HG02885 (cell line): ENCODE results near the gene GMPPA.

Experiments used
- ATAC-seq: cut with Tn5 transposase; IDR thresholded peaks from one replicate; pipeline ENCODE4 v1.9.1; 2021; ENCODE audit warnings: mild to moderate bottlenecking; ENCODE audit not compliant: unreplicated experiment, poor library complexity

Gene GMPPA

GRCh38 chr2:219551441-219552381, 53.0 kb downstream of the GMPPA start:
- ATAC-seq, result peak; percentile 4

- peak; percentile 95 for ATAC-seq
Measured at GRCh38 chr2:219552382-219553167, 53.9 kb downstream of the GMPPA start.

- no peak for ATAC-seq
Measured at GRCh38 chr2:219553168-219553417, 54.4 kb downstream of the GMPPA start.

GRCh38 chr2:219553463-219553963, 54.8 kb downstream of the GMPPA start:
- no peak for ATAC-seq

GRCh38 chr2:219554350-219554749, 55.7 kb downstream of the GMPPA start:
- no peak for ATAC-seq

GRCh38 chr2:219555956-219556355, 57.3 kb downstream of the GMPPA start:
- ATAC-seq, result no peak

GRCh38 chr2:219556413-219556812, 57.7 kb downstream of the GMPPA start:
- ATAC-seq, result no peak
